HCT116 (cell line): ENCODE data around the gene WDR64.

Source experiments
- POLR2A ChIP-seq: IDR thresholded peaks from 2 replicates; pipeline ENCODE4 v1.7.0; 2011; ENCODE audit warnings: borderline replicate concordance; ENCODE audit not compliant: insufficient read depth, insufficient read length; ENCODE audit errors: extremely low read depth
- POLR2AphosphoS5 ChIP-seq: IDR thresholded peaks from 2 replicates; pipeline ENCODE4 v1.6.1; 2011; ENCODE audit warnings: mild to moderate bottlenecking, low read depth, low read length, moderate library complexity
- ZNF274 ChIP-seq: fragments of 200-500 bp; sonication (Bioruptor generic); IDR thresholded peaks from 2 replicates; pipeline ENCODE4 v1.6.1; 2014; ENCODE audit warnings: mild to moderate bottlenecking, low read depth, low read length, inconsistent platforms
- TF ChIP-seq, protein P1 (sequence below), 3 experiments: fragments of 200-600 bp in 1 of 3; sonication (generic) in 1 of 3; IDR thresholded peaks in 2 of 3; conservative IDR thresholded peaks in 1 of 3; 2 replicates each; pipeline ENCODE4 v1.5.1; 2012 to 2017; ENCODE audit warnings: low read depth in 2 of 3, low read length in 2 of 3, antibody characterized with exemption in 1 of 3, borderline replicate concordance in 1 of 3, control low read depth in 1 of 3, mild to moderate bottlenecking in 1 of 3, mixed read lengths in 1 of 3, mixed run types in 1 of 3, moderate library complexity in 1 of 3; ENCODE audit not compliant: insufficient read depth in 1 of 3

DNA sequence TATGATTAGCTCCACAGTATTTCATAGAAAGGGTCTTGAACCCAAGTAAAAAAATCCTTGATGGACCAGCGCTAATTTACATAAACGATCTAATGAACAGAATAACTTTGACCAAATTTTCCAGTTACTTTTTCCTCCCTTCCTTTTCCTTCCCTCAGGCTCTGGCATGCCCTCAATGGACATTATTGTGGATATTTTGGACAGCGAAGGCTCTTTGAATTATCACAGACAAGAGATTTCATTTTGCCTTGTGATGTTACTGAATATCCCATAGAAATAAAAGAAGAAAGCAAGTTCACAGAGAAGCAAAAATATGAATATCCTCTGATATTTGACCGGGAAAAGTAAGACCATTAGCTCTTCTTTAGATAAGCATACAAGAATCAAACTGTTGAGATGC is 135.6 kb downstream of the WDR64 start:
- TF ChIP-seq, protein P1, sequence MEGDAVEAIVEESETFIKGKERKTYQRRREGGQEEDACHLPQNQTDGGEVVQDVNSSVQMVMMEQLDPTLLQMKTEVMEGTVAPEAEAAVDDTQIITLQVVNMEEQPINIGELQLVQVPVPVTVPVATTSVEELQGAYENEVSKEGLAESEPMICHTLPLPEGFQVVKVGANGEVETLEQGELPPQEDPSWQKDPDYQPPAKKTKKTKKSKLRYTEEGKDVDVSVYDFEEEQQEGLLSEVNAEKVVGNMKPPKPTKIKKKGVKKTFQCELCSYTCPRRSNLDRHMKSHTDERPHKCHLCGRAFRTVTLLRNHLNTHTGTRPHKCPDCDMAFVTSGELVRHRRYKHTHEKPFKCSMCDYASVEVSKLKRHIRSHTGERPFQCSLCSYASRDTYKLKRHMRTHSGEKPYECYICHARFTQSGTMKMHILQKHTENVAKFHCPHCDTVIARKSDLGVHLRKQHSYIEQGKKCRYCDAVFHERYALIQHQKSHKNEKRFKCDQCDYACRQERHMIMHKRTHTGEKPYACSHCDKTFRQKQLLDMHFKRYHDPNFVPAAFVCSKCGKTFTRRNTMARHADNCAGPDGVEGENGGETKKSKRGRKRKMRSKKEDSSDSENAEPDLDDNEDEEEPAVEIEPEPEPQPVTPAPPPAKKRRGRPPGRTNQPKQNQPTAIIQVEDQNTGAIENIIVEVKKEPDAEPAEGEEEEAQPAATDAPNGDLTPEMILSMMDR (IDR thresholded peaks at IDR 0.05 in 2 of 3, conservative IDR thresholded peaks at IDR 0.05 in 1 of 3; ENCODE audit: borderline replicate concordance in 1 of 3, insufficient read depth in 1 of 3, low read depth in 2 of 3, low read length in 2 of 3): no peak
- no peak for TF ChIP-seq POLR2AphosphoS5
- TF ChIP-seq ZNF274: no peak
- no peak for TF ChIP-seq POLR2A
